HG03354 (cell line): ENCODE results near the gene KCNN1.
"Not testable (repeated sequence)": the region's sequence is repeated elsewhere in the genome, so short reads cannot be mapped to it uniquely, and the experiment has no call there.

Experiments
- ATAC-seq: cut with Tn5 transposase; IDR thresholded peaks from one replicate; pipeline ENCODE4 v1.9.1; 2021; ENCODE audit warnings: mild to moderate bottlenecking; ENCODE audit not compliant: unreplicated experiment, poor library complexity, severe bottlenecking

Gene KCNN1

DNA sequence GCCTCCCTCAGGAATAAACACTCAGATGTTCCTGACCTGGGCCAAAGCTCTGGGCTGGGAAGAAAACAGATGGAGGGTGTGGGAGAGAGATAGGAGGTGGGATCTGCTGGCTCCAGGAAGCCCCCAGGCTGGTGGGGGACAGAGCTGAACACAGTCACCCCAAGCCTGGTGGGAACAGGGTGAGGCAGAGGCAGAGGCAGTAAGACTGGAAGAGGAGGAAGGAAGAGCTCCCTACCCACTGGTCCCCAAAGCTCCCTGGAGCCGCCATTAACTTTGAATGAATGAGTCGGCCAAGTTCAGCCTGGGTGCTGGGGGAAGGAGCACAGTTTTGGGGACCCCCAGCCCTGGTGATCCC, 801 bp upstream of the KCNN1 start:
- no peak for ATAC-seq

GRCh38 chr19:17967257-17968051, 547 bp downstream of the KCNN1 start:
- no peak for ATAC-seq

GRCh38 chr19:17968362-17968761, 1.5 kb downstream of the KCNN1 start:
- ATAC-seq = no peak

DNA sequence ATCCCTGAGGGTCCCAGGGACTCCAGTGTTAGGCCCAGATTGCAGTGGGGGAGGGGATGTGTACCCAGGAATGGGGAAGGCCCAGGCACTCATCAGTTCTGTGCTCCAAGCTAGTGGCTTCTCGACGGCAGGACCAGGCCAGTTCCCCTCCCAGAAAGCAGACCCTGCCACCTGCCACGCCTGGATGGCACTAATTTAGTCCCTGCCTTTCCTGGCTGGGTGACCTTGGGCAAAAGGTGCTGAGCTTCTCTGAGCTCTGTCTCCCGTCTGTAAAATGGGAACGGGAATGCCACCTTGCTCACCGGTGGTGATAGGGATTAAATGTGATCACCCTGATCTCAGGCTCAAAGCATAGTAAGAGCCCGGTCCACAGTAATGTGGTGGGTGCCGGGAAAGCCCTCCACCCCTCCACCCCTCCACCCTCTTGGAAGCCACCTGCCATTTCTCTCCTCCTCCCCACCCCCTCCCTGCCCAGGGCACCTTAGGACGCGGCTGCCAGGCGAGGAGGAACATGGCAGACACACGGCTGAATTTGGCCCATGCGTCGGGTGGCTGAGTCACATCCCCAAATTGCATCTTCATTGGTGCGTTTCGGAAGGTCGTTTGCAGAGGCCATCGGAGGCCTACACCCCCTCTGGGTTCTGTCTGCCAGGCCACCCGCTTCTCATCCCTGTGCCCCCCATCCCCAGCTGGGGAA, 2.3 kb downstream of the KCNN1 start:
- no peak for ATAC-seq

- ATAC-seq = no peak
Measured at GRCh38 chr19:17972230-17972629, 5.3 kb downstream of the KCNN1 start.

- no peak for ATAC-seq
Measured at GRCh38 chr19:17973759-17974158, 6.9 kb downstream of the KCNN1 start.

GRCh38 chr19:17974551-17974950, 7.6 kb downstream of the KCNN1 start:
- no peak for ATAC-seq

DNA sequence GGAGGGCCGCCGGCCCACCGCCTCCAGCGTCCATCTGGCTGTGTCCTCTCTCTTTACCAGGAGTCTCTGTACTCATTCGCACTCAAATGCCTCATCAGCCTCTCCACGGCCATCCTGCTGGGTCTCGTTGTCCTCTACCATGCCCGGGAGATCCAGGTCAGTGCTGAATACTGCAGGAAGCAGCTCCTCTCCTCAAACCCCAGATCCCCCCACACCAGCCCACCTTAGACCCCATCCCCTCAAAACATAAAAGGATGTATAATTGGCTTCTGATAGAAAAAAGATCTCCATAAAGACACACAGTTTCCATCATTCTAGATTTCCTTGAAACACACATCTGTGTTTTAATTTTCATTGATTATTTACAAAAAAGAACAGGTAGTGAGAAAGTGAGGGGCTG, 8.1 kb downstream of the KCNN1 start:
- no peak for ATAC-seq

DNA sequence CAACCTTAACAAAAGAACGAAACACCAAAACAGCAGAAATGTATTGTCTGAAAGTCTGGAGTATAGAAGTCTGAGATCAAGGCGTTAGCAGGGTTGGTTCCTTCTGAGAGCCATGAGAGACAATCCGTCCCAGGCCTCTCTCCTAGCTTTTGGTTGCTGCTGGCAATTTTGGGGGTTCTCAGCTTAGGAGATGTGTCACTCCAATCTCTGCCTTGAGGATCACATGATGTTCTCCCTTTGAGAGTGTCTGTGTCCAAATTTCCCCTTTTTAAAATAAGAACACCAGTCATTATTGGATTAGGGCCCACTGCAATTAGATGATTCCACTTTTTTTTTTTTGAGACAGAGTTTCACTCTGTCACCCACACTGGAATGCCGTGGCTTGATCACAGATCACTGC, 10.1 kb downstream of the KCNN1 start:
- no peak for ATAC-seq

DNA sequence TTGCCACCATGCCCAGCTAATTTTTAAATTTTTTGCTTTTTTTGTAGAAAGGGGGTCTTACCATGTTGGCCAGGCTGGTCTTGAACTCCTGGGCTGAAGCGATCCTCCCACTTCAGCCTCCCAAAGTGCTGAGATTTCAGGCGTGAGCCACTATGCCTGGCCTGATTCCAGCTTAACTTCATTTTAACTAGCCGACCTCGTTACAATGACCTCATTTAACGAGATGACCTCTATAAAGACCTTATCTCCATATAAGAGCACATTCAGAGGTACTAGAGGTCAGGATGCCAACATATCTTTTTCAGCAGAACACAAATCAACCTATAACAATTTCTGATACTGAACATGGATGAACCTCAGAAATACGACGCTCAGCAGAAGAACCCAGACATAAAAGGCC, 10.6 kb downstream of the KCNN1 start:
- ATAC-seq = no peak

GRCh38 chr19:17981611-17982010, 14.7 kb downstream of the KCNN1 start:
- ATAC-seq = no peak

GRCh38 chr19:17982430-17982829, 15.5 kb downstream of the KCNN1 start:
- ATAC-seq = no peak

GRCh38 chr19:17985037-17985818, 18.3 kb downstream of the KCNN1 start:
- no peak for ATAC-seq

GRCh38 chr19:17986569-17986968, 19.7 kb downstream of the KCNN1 start:
- not testable (repeated sequence) for ATAC-seq

GRCh38 chr19:17988161-17988560, 21.3 kb downstream of the KCNN1 start:
- no peak for ATAC-seq

DNA sequence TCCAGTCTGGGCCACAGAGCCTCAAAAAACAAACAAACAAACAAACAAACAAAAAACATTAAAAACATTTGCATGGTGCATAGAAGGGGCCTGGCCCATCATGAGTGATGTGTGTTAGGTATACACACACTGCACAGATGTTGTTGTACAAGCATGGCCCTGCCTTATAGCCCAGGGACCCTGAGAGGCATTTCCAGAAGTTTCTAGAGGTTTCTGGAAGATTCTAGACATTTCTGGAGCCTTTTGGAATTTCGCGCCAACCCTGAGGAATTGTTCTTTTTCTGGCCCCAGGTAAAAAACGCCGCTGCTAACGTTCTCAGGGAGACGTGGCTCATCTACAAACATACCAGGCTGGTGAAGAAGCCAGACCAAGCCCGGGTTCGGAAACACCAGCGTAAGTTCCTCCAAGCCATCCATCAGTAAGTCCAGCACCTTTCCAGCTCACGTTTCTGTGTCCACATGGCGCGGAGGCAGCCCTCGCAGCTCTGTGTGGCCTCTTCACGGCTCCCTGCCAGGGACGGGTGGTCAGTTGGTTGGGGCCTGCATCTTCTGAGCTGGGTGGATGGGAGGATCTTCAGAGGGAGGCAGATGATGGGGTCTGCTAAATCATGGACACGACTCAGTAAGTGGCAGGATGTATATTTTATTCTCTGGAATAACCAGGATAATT, 22.7 kb downstream of the KCNN1 start:
- no peak for ATAC-seq

DNA sequence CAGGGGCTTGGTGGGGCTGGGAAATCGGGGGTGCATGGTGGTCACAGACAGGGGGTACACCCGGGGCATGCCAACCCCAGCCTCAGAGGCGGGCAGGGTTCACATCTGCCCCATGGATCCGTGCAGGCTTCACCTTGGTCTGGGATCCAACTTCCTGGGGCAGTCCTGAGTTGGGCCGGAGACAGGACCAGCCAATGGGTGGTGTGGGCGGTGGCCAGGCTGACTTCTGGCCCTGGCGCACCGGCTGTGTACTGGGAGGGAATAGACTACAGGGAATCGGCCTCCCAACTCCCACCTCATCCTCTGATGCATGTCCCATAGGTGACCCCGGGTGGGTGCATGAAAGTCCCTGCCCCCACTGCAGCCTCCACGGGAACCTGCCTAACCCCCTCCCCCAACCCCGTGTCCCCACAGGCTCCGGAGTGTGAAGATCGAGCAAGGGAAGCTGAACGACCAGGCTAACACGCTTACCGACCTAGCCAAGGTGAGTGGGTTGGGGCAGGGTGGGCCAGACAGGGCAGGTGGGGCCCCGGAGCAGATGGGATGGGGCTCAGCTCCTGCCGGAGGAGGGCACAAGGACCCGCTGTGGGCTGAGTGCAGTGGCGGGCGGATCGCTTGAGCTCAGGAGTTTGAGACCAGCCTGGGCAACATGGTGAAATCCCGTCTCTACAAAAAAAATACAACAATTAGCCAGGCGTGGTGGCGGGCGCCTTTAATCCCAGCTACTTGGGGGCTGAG, 26.3 kb downstream of the KCNN1 start:
- ATAC-seq = no peak

GRCh38 chr19:17996826-17997316, 30.0 kb downstream of the KCNN1 start:
- peak; percentile 55 for ATAC-seq
